Suprapubic skin (tissue), 4 donors: ENCODE results near the gene FERMT2.

Experiments
- CTCF ChIP-seq, 2 donors: fragments of 200-600 bp in 1 of 2; fragments of 450-650 bp in 1 of 2; sonication (generic) in 1 of 2; IDR thresholded peaks; one replicate each; pipeline ENCODE4 v1.5.1; 2016 to 2019; ENCODE audit warnings: antibody characterized with exemption in 2 of 2, mild to moderate bottlenecking in 1 of 2, moderate library complexity in 1 of 2
- POLR2A ChIP-seq, 2 donors: fragments of 450-650 bp; IDR thresholded peaks; one replicate each; pipeline ENCODE4 v1.6.1; 2017; ENCODE audit warnings: antibody characterized with exemption in 2 of 2, mild to moderate bottlenecking in 2 of 2, moderate library complexity in 2 of 2
- POLR2AphosphoS5 ChIP-seq, 3 donors: sonication (generic); formaldehyde crosslinking; IDR thresholded peaks; one replicate each; pipeline ENCODE4 v1.6.1; 2017; ENCODE audit warnings: antibody characterized with exemption in 3 of 3

DNA sequence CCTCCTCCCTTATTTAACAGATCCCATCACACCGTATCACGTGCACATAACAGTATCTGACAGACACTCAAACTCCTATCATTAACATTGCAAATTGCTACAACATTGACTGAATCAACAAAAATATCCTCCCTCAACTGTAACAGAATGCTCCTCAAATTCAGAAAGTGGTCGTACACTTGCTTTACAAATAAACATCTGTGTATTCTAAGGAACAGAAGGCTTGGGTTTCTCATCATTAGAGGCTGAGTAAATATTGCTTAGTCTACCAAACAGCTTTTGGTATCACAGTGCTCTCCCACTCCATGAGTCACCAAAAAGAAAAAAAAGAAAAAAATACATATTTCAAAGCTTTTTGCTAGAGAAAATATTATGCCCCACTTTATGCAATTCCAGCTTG lies 23.9 kb downstream of the FERMT2 start:
- TF ChIP-seq CTCF (IDR thresholded peaks at IDR 0.05), result no peak
- TF ChIP-seq POLR2AphosphoS5 (IDR thresholded peaks at IDR 0.05), result no peak
- TF ChIP-seq POLR2A (IDR thresholded peaks at IDR 0.05), result no peak
